NCI-H146 (cell line): ENCODE measurements around the gene ERBB2.

ENCODE experiments used
- DNase-seq: peaks from one replicate; lab custom pipeline; 2025; lab: John Stamatoyannopoulos, UW

The ERBB2 gene

GRCh38 chr17:39726617-39727016 is 26.8 kb downstream of the ERBB2 start:
- no peak for DNase-seq

- no peak for DNase-seq
These were observed 27.7 kb downstream of the ERBB2 start for GRCh38 chr17:39727556-39727955.

GRCh38 chr17:39729280-39729851 is 29.5 kb downstream of the ERBB2 start:
- DNase-seq, result no peak

- DNase-seq, result peak; percentile 89
These were observed 30.4 kb downstream of the ERBB2 start, which contains the start of gene MIEN1 for GRCh38 chr17:39730095-39730921. Gene MIEN1, minus strand, starts transcription at chr17:39730532. Its CDS starts 37 bp downstream, at chr17:39730495.

GRCh38 chr17:39732586-39732985 is 32.7 kb downstream of the ERBB2 start:
- no peak for DNase-seq

- no peak for DNase-seq
These were observed 36.0 kb downstream of the ERBB2 start for GRCh38 chr17:39735882-39736281.

- no peak for DNase-seq
These were observed 36.7 kb downstream of the ERBB2 start for GRCh38 chr17:39736319-39737165.

GRCh38 chr17:39737206-39737759 is 37.4 kb downstream of the ERBB2 start:
- no peak for DNase-seq

- DNase-seq, result peak; percentile 78
These were observed 38.1 kb downstream of the ERBB2 start, which contains the start of gene GRB7 for GRCh38 chr17:39737760-39738567. Gene GRB7, plus strand, starts transcription at chr17:39737938. Its CDS starts 4,364 bp downstream, at chr17:39742302.

GRCh38 chr17:39738568-39738901 is 38.7 kb downstream of the ERBB2 start:
- peak; percentile 74 for DNase-seq

- DNase-seq, result peak; percentile 74
These were observed 39.4 kb downstream of the ERBB2 start for GRCh38 chr17:39738983-39739884.

- DNase-seq, result no peak
These were observed 40.1 kb downstream of the ERBB2 start for GRCh38 chr17:39739885-39740356.

- no peak for DNase-seq
These were observed 40.7 kb downstream of the ERBB2 start for GRCh38 chr17:39740357-39741111.

GRCh38 chr17:39742126-39742855 is 42.4 kb downstream of the ERBB2 start:
- DNase-seq, result no peak

GRCh38 chr17:39742856-39743436 is 43.1 kb downstream of the ERBB2 start:
- no peak for DNase-seq

- no peak for DNase-seq
These were observed 44.4 kb downstream of the ERBB2 start for GRCh38 chr17:39744075-39744835.

- no peak for DNase-seq
These were observed 45.0 kb downstream of the ERBB2 start for GRCh38 chr17:39744836-39745215.
